ENCODE results near the gene RSPO4. TPM values are rescaled to one million over a fixed set of nuclear protein-coding genes. Genes with fewer than 3 reads are reported as not detected.

The RSPO4 gene
- total RNA-seq, 1 donor from 2014 or later, result 0.34 TPM

DNA sequence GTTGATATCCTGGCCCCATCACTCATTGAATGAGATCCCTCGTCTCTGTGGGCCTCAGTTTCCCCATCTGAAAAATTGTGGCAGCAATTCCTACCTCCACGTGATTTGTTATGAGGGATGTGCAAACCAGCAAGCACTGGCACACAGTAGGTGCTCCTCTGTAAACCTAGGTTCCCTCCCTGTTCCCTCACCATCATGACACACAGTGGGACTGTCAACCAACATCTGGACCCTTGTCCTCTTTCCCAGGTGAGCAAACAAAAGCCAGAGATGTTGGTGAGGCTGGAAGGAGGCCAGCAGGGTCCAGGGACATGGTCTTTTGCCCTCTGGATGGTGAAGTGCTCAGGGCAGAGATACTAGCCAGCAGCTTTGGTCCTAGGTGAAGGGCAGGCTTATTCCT is 26.1 kb downstream of the RSPO4 start:
- no peak overlapping the region for H3K27ac Mint-ChIP-seq (ENCODE audit: unreplicated experiment)
- Histone ChIP-seq H4K20me1 (ENCODE audit: insufficient read depth, low read length) (no peaks in the 10 kb centered on the region), H3K79me2 (ENCODE audit: insufficient read depth, low read length) (no peaks in the 10 kb centered on the region), H3K27ac (ENCODE audit: low read depth, low read length) (no peak overlapping the region), H2AFZ (ENCODE audit: low read depth, low read length) (no peak overlapping the region), H3K4me3 (ENCODE audit: insufficient read depth, low read depth, low read length) (no peak overlapping the region), H3K9me3 (ENCODE audit: insufficient read depth, low read depth, low read length) (no peaks in the 10 kb centered on the region), H3K36me3 (ENCODE audit: insufficient read depth, low read length) (no peaks in the 10 kb centered on the region), H3K4me2 (ENCODE audit: low read length) (no peak overlapping the region), H3K27me3 (ENCODE audit: insufficient read depth, low read length) (peaks cover 2% of the 10 kb centered on the region), H3K4me1 (ENCODE audit: insufficient read depth, low read length) (no peaks in the 10 kb centered on the region), H3K9ac (ENCODE audit: low read length) (no peak overlapping the region)
- H3K9me3 Mint-ChIP-seq (ENCODE audit: unreplicated experiment), result peaks cover 3% of the 10 kb centered on the region
- no peaks in the 10 kb centered on the region for H3K36me3 Mint-ChIP-seq (ENCODE audit: low read depth, unreplicated experiment)
- TF ChIP-seq, protein P1, sequence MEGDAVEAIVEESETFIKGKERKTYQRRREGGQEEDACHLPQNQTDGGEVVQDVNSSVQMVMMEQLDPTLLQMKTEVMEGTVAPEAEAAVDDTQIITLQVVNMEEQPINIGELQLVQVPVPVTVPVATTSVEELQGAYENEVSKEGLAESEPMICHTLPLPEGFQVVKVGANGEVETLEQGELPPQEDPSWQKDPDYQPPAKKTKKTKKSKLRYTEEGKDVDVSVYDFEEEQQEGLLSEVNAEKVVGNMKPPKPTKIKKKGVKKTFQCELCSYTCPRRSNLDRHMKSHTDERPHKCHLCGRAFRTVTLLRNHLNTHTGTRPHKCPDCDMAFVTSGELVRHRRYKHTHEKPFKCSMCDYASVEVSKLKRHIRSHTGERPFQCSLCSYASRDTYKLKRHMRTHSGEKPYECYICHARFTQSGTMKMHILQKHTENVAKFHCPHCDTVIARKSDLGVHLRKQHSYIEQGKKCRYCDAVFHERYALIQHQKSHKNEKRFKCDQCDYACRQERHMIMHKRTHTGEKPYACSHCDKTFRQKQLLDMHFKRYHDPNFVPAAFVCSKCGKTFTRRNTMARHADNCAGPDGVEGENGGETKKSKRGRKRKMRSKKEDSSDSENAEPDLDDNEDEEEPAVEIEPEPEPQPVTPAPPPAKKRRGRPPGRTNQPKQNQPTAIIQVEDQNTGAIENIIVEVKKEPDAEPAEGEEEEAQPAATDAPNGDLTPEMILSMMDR (IDR thresholded peaks at IDR 0.05; ENCODE audit: insufficient read depth, low read depth, low read length), result no peak
- no peak for TF ChIP-seq EZH2 (IDR thresholded peaks at IDR 0.05; ENCODE audit: insufficient read depth, low read length)
- DNase-seq (ENCODE audit: low read depth) (no peak), FAIRE-seq (no peak)
- H3K27me3 Mint-ChIP-seq (ENCODE audit: low read depth, unreplicated experiment), result peaks cover 45% of the 10 kb centered on the region
- H3K4me1 Mint-ChIP-seq (ENCODE audit: low read depth, unreplicated experiment), result no peaks in the 10 kb centered on the region
- H3K4me3 Mint-ChIP-seq (ENCODE audit: unreplicated experiment), result no peak overlapping the region

GRCh38 chr20:973785-974194 is 28.3 kb downstream of the RSPO4 start:
- no peak overlapping the region for H3K4me2 ChIP-seq (ENCODE audit: low read length)
- H3K9me3 ChIP-seq (ENCODE audit: insufficient read depth, low read depth, low read length), result no peaks in the 10 kb centered on the region
- no peaks in the 10 kb centered on the region for H3K27me3 ChIP-seq (ENCODE audit: insufficient read depth, low read length)
- H3K4me1 ChIP-seq (ENCODE audit: insufficient read depth, low read length), result no peaks in the 10 kb centered on the region
- DNase-seq (ENCODE audit: low read depth) (no peak), FAIRE-seq (no peak)
- Mint-ChIP-seq H3K9me3 (ENCODE audit: unreplicated experiment) (peaks cover 3% of the 10 kb centered on the region), H3K36me3 (ENCODE audit: low read depth, unreplicated experiment) (no peaks in the 10 kb centered on the region), H3K27me3 (ENCODE audit: low read depth, unreplicated experiment) (peaks cover 43% of the 10 kb centered on the region), H3K27ac (ENCODE audit: unreplicated experiment) (no peak overlapping the region), H3K4me1 (ENCODE audit: low read depth, unreplicated experiment) (no peaks in the 10 kb centered on the region), H3K4me3 (ENCODE audit: unreplicated experiment) (no peak overlapping the region)
- no peaks in the 10 kb centered on the region for H3K36me3 ChIP-seq (ENCODE audit: insufficient read depth, low read length)
- no peaks in the 10 kb centered on the region for H4K20me1 ChIP-seq (ENCODE audit: insufficient read depth, low read length)
- H3K4me3 ChIP-seq (ENCODE audit: insufficient read depth, low read depth, low read length), result no peak overlapping the region
- TF ChIP-seq EZH2 (IDR thresholded peaks at IDR 0.05; ENCODE audit: insufficient read depth, low read length), result no peak
- TF ChIP-seq, protein P1 (IDR thresholded peaks at IDR 0.05; ENCODE audit: insufficient read depth, low read depth, low read length), result no peak
- H2AFZ ChIP-seq (ENCODE audit: low read depth, low read length), result no peak overlapping the region
- no peak overlapping the region for H3K27ac ChIP-seq (ENCODE audit: low read depth, low read length)
- H3K79me2 ChIP-seq (ENCODE audit: insufficient read depth, low read length), result no peaks in the 10 kb centered on the region
- H3K9ac ChIP-seq (ENCODE audit: low read length), result no peak overlapping the region

DNA sequence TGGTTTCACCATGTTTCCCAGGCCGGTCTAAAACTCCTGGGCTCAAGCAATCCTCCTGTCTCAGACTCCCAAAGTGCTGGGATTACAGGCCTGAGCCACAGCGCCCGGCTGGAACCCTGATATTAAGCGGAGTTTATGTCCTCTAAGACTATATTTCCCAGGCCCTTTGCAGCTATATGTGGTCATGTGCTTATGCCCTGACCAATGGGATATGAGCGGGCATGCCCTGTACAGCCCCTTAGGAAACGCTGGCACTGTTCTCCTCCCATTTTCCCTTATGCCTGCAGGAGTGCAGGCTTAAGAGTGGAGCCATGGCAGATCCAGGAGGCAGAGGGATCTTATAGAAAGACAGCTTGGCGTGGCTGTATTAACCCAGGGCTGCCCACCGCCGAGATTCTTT is 29.9 kb downstream of the RSPO4 start:
- H3K9ac ChIP-seq (ENCODE audit: low read length), result no peak overlapping the region
- H3K9me3 Mint-ChIP-seq (ENCODE audit: unreplicated experiment), result no peaks in the 10 kb centered on the region
- no peak overlapping the region for H3K27ac ChIP-seq (ENCODE audit: low read depth, low read length)
- no peak for FAIRE-seq
- no peaks in the 10 kb centered on the region for H3K27me3 ChIP-seq (ENCODE audit: insufficient read depth, low read length)
- no peak overlapping the region for H2AFZ ChIP-seq (ENCODE audit: low read depth, low read length)
- H3K27me3 Mint-ChIP-seq (ENCODE audit: low read depth, unreplicated experiment), result peaks cover 47% of the 10 kb centered on the region
- H3K36me3 ChIP-seq (ENCODE audit: insufficient read depth, low read length), result no peaks in the 10 kb centered on the region
- no peaks in the 10 kb centered on the region for H3K4me1 Mint-ChIP-seq (ENCODE audit: low read depth, unreplicated experiment)
- H3K4me2 ChIP-seq (ENCODE audit: low read length), result no peak overlapping the region
- H3K4me3 ChIP-seq (ENCODE audit: insufficient read depth, low read depth, low read length), result no peak overlapping the region
- H3K9me3 ChIP-seq (ENCODE audit: insufficient read depth, low read depth, low read length), result no peaks in the 10 kb centered on the region
- H3K4me1 ChIP-seq (ENCODE audit: insufficient read depth, low read length), result no peaks in the 10 kb centered on the region
- no peak overlapping the region for H3K27ac Mint-ChIP-seq (ENCODE audit: unreplicated experiment)
- H3K36me3 Mint-ChIP-seq (ENCODE audit: low read depth, unreplicated experiment), result no peaks in the 10 kb centered on the region
- no peaks in the 10 kb centered on the region for H4K20me1 ChIP-seq (ENCODE audit: insufficient read depth, low read length)
- H3K4me3 Mint-ChIP-seq (ENCODE audit: unreplicated experiment), result no peak overlapping the region
- TF ChIP-seq EZH2 (IDR thresholded peaks at IDR 0.05; ENCODE audit: insufficient read depth, low read length), result no peak
- TF ChIP-seq, protein P1 (IDR thresholded peaks at IDR 0.05; ENCODE audit: insufficient read depth, low read depth, low read length), result no peak
- no peak for DNase-seq (ENCODE audit: low read depth)
- no peaks in the 10 kb centered on the region for H3K79me2 ChIP-seq (ENCODE audit: insufficient read depth, low read length)
